ENCODE data around the gene PLCH2. TPM values are rescaled to one million over a fixed set of nuclear protein-coding genes. Genes with fewer than 3 reads are reported as not detected.

The PLCH2 gene
- total and polyA plus RNA-seq, 2 of the 13 experiments (the other 11 are each of a cell fraction or from before 2014, with no cell fraction given), result 0.15 to 0.67 TPM

DNA sequence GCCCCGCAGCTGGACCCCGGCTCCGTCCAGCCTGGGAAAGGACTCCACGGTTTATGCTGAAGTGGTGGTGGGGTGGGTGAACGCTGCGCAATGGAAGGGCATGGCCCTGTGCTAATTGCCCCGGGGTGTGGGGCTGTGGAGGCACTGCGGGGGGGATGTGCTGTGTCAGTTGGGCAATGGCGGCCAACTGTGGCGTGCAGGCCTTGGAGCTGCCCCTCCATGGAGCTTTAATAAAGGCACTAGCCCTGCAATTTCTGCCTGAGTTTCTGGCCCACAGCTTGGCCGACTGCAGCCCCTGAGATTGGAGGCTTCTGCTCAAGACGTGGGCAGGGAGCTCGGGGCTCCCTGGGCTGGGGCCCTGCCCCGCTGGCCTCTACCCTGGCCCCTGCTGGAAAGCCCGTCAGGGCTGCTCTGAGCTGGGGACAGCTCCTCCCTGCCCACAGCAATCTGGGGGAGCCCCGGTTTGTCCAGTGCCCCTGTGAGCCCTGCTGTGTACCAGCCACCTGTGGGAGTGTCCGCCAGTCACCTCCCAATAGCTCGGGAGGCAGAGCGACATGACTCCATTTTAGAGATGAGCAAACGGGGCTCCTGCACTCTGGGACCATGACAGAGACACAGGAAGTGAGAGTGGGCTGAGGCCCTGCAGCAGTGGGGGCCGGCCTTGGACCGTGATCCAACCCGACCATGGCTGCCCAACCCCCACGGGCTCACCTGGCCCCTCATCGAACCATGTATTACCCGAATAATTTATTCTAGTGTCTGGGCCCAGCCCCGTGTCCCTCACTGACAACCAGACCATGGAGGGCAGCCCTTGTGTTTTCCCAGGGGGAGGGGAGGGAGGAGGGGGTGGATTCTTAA is 71.3 kb downstream of the PLCH2 start (continued):
- TF ChIP-seq, protein P1, sequence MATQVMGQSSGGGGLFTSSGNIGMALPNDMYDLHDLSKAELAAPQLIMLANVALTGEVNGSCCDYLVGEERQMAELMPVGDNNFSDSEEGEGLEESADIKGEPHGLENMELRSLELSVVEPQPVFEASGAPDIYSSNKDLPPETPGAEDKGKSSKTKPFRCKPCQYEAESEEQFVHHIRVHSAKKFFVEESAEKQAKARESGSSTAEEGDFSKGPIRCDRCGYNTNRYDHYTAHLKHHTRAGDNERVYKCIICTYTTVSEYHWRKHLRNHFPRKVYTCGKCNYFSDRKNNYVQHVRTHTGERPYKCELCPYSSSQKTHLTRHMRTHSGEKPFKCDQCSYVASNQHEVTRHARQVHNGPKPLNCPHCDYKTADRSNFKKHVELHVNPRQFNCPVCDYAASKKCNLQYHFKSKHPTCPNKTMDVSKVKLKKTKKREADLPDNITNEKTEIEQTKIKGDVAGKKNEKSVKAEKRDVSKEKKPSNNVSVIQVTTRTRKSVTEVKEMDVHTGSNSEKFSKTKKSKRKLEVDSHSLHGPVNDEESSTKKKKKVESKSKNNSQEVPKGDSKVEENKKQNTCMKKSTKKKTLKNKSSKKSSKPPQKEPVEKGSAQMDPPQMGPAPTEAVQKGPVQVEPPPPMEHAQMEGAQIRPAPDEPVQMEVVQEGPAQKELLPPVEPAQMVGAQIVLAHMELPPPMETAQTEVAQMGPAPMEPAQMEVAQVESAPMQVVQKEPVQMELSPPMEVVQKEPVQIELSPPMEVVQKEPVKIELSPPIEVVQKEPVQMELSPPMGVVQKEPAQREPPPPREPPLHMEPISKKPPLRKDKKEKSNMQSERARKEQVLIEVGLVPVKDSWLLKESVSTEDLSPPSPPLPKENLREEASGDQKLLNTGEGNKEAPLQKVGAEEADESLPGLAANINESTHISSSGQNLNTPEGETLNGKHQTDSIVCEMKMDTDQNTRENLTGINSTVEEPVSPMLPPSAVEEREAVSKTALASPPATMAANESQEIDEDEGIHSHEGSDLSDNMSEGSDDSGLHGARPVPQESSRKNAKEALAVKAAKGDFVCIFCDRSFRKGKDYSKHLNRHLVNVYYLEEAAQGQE (IDR thresholded peaks at IDR 0.05; ENCODE audit: borderline replicate concordance in 1 of 2, low read depth in 1 of 2, low read length in 2 of 2), result no peak
- TF ChIP-seq, protein P2, sequence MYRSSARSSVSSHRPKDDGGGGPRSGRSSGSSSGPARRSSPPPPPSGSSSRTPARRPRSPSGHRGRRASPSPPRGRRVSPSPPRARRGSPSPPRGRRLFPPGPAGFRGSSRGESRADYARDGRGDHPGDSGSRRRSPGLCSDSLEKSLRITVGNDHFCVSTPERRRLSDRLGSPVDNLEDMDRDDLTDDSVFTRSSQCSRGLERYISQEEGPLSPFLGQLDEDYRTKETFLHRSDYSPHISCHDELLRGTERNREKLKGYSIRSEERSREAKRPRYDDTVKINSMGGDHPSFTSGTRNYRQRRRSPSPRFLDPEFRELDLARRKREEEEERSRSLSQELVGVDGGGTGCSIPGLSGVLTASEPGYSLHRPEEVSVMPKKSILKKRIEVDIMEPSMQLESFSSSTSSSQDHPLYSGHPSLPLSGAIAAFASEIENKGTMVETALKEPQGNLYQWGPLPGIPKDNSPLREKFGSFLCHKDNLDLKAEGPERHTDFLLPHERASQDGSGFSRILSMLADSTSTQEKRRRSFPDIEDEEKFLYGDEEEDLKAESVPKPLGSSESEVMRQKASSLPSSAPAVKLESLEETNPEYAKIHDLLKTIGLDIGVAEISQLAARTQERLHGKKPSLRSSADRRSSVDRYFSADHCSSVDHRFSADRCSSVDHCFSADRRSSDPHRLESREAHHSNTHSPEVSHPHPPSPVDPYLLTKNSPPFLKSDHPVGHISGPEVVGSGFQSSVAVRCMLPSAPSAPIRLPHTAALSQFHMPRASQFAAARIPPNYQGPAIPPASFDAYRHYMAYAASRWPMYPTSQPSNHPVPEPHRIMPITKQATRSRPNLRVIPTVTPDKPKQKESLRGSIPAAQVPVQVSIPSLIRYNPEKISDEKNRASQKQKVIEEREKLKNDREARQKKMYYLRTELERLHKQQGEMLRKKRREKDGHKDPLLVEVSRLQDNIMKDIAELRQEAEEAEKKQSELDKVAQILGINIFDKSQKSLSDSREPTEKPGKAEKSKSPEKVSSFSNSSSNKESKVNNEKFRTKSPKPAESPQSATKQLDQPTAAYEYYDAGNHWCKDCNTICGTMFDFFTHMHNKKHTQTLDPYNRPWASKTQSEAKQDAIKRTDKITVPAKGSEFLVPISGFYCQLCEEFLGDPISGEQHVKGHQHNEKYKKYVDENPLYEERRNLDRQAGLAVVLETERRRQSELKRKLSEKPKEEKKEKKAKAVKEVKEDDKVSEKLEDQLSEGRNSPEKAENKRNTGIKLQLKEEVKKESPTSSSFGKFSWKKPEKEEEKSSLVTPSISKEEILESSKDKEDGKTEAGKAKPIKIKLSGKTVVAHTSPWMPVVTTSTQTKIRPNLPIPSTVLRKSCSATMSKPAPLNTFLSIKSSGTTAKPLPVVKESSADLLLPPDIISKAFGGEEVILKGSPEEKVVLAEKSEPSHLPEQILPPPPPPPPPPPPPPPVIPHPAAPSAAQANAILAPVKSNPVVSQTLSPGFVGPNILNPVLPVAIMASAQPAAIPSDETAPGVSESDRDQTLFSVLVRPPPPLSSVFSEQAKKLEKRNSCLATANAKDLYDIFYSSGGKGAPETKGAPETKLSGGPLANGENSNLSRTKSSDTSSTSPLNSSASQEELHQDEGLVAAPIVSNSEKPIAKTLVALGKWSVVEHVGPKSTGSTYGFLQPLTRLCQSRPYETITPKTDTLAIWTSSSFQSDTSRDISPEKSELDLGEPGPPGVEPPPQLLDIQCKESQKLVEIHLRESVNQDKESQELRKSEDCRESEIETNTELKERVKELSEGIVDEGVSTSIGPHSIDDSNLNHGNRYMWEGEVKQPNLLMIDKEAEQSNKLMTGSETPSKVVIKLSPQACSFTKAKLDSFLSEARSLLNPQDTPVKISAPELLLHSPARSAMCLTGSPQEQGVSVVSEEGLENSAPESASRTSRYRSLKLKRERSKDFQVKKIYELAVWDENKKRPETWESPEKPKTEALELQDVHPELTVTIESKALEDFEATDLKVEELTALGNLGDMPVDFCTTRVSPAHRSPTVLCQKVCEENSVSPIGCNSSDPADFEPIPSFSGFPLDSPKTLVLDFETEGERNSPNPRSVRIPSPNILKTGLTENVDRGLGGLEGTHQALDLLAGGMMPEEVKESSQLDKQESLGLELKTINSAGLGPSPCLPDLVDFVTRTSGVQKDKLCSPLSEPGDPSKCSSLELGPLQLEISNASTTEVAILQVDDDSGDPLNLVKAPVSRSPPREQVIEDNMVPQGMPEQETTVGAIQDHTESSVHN (CRISPR knock-in tag; IDR thresholded peaks at IDR 0.05), result 0 out of 2 replicates have a peak, but pooled peaks have one; percentile 54
- TF ChIP-seq, protein P3, sequence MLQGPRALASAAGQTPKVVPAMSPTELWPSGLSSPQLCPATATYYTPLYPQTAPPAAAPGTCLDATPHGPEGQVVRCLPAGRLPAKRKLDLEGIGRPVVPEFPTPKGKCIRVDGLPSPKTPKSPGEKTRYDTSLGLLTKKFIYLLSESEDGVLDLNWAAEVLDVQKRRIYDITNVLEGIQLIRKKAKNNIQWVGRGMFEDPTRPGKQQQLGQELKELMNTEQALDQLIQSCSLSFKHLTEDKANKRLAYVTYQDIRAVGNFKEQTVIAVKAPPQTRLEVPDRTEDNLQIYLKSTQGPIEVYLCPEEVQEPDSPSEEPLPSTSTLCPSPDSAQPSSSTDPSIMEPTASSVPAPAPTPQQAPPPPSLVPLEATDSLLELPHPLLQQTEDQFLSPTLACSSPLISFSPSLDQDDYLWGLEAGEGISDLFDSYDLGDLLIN (CRISPR knock-in tag; IDR thresholded peaks at IDR 0.05; ENCODE audit: borderline replicate concordance), result no peak
- no peak for TF ChIP-seq ZNF224 (CRISPR knock-in tag; IDR thresholded peaks at IDR 0.05)
- peak; percentile 12 for TF ChIP-seq IKZF4 (CRISPR knock-in tag; IDR thresholded peaks at IDR 0.05; ENCODE audit: borderline replicate concordance, low read depth, not compliant biosample characterization)
- no peak for TF ChIP-seq TEAD2 (CRISPR knock-in tag; IDR thresholded peaks at IDR 0.05)
- TF ChIP-seq, protein P4, sequence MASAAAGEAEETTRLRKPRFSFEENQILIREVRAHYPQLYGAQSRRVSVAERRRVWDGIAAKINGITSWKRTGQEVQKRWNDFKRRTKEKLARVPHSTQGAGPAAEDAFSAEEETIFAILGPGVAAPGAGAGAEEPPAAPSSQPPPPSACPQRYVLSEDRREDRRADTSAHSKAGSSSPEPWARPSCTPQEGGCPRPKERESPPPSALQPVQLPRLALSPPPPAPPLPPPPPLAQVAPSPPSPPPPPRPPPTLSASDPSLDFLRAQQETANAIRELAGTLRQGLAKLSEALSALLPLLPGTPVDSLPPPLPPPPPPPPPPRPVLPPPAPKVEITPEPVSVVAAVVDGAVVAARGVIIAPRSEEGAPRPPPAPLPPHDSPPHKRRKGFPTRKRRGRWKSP (CRISPR knock-in tag; IDR thresholded peaks at IDR 0.05), result 0 out of 2 replicates have a peak, but pooled peaks have one; percentile 47
- TF ChIP-seq ZNF12 (CRISPR knock-in tag; IDR thresholded peaks at IDR 0.05), result no peak
- TF ChIP-seq ADNP (CRISPR knock-in tag; IDR thresholded peaks at IDR 0.05), result no peak
- TF ChIP-seq, protein P5, sequence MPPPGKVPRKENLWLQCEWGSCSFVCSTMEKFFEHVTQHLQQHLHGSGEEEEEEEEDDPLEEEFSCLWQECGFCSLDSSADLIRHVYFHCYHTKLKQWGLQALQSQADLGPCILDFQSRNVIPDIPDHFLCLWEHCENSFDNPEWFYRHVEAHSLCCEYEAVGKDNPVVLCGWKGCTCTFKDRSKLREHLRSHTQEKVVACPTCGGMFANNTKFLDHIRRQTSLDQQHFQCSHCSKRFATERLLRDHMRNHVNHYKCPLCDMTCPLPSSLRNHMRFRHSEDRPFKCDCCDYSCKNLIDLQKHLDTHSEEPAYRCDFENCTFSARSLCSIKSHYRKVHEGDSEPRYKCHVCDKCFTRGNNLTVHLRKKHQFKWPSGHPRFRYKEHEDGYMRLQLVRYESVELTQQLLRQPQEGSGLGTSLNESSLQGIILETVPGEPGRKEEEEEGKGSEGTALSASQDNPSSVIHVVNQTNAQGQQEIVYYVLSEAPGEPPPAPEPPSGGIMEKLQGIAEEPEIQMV (CRISPR knock-in tag; IDR thresholded peaks at IDR 0.05; ENCODE audit: low read depth), result no peak

Data from HepG2 (cell line).